Activated naive CD4-positive, alpha-beta T cell treated with anti-CD3 and anti-CD28 coated beads, Interleukin-2, amount 50 U/mL, for 72 hours (primary cell): ENCODE measurements around the gene CSK. TPM values are rescaled to one million over a fixed set of nuclear protein-coding genes. Genes with fewer than 3 reads are reported as not detected.
A peak's percentile ranks its signal among the peaks of the same experiment; 100 is the strongest.

Experiments
- ATAC-seq, 2 donors: fragments of 150-1000 bp; cut with Tn5 transposase; 2 replicates each; pipeline ENCODE4 v1.10.0; 2021; ENCODE audit warnings: mild to moderate bottlenecking in 2 of 2, moderate library complexity in 2 of 2
- DNase-seq, 2 donors: peaks; one replicate each; pipeline ENCODE4 v3.0.0; 2021 to 2022; ENCODE audit warnings: low spot score in 2 of 2
- H3K27ac Mint-ChIP-seq, 2 donors: one replicate each; pipeline ENCODE4 v1.8.0; 2022; ENCODE audit warnings: mild to moderate bottlenecking in 2 of 2, mixed read lengths in 2 of 2
- H3K36me3 Mint-ChIP-seq, 2 donors: one replicate each; pipeline ENCODE4 v1.8.0; 2022; ENCODE audit warnings: mixed read lengths in 2 of 2
- H3K9me3 Mint-ChIP-seq, 2 donors: one replicate each; pipeline ENCODE4 v1.8.0; 2022; ENCODE audit warnings: mixed read lengths in 2 of 2
- total RNA-seq, 2 donors: library from RNA; stranded (reverse); gene quantifications; one replicate each; pipeline ENCODE4 v1.2.3, GENCODE V29; 2022

The CSK gene
- total RNA-seq, 2 donors from 2014 or later = 231 to 297 TPM

DNA sequence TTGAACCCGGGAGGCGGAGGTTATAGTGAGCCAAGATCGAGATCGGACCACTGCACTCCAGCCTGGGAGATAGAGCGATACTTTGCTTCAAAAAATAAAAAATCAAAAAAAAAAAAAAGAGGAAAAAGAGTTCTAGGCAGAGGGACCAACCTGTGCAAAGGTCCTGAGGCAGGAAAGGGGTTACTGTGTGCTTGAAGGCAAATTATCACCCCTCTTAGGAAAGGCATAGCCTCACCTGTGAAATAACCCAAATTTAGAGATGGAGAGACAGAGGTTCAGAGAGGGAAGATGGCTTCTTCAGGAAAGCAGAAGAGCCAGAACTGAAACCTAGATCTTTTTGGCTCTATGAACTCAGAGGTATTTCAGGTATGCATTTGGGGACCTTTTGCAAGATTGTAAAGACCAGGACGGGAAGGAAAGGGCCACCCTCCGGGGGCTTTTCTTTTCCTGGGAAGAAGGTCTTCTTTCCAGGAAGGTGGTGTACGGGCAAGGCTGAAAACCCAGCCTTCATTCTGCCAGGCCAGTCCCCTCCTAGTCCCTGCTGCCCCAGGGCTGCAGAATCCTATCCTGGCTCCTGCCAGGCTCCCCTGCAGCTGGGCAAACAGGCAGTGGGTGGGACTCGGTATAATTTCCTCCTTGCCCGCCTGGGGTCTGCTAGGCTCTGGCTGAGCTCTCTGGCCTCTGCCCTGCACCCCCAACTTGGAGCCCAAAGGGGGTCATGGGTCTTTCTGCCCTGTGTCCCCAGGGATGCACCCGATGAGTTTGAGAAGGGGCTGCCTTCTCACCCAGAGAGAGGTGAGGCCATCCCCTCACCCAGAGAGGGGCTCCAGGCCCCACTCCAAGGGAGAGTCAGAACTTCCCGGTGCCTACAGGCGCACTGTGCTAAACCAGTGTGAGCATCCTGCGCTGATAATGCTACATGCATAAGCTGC is 14.4 kb upstream of the CSK start:
- Mint-ChIP-seq H3K36me3 (no peaks in the 10 kb centered on the region), H3K27ac (no peak overlapping the region), H3K9me3 (no peaks in the 10 kb centered on the region)
- ATAC-seq (no peak), DNase-seq (no peak)

DNA sequence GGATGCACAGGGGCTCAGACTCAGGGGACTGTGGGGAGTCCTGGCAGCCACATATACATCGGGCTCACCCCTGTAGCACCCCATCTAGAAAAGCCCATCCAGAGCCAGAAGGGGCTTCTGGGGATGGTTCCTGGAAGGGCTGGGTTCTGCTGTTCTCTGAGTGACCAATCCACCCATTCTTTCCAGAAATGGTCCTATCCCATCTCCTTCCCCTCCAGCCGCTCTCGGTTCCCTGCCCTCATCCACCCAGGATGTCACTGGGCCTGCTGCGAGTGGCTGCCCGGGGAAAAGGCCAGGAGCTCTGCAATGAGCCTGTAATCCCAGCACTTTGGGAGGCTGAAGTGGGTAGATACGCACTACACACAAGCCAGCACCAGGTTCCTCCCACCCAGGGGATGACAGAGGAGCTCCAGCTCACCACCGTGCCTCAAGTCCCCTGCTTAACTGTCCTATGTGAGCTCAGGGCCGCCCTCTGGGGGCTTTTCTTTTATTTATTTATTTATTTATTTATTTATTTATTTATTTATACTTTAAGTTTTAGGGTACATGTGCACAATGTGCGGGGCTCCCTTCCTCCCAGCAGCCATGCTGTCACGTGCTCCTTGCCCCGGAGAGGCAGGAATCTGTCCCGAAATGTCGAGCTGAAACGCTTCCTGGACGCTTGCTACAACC is 13.6 kb upstream of the CSK start:
- ATAC-seq (peak in 1 of 2 donors; percentile 6), DNase-seq (no peak)
- Mint-ChIP-seq H3K9me3 (no peaks in the 10 kb centered on the region), H3K36me3 (no peaks in the 10 kb centered on the region), H3K27ac (no peak overlapping the region)

DNA sequence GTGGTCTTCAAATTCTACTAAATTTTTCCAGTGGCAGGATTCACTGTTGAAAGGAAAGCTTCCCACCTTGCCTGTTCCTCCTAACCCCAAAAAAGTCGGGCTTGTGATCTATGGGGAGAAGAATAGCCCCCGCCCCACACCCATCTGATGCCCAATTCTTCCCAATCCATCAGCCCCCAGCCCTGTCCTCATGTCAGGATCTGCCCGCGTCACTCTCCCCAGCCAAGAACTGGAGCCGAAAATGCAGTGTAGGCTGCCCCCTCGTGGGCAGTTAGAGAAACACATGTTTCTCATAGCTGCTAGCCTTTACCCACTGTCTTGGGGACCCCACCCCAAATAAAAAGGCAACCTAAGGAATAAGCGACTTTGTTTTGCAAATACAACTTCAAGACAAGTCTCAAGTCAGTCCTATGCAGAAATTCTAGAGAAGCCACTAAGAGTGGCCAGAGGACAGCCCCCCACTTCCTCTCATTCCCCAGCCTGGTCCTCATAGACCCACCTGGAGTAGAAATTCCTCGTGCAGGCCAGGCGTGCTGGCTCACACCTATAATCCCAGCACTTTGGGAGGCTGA is 13.0 kb upstream of the CSK start:
- ATAC-seq = peak; percentile 60 to 61
- no peaks in the 10 kb centered on the region for H3K9me3 Mint-ChIP-seq
- peak overlapping the region in 1 of 2 donors; percentile 15 for H3K27ac Mint-ChIP-seq
- H3K36me3 Mint-ChIP-seq = no peaks in the 10 kb centered on the region
- DNase-seq = peak; percentile 63 to 69

DNA sequence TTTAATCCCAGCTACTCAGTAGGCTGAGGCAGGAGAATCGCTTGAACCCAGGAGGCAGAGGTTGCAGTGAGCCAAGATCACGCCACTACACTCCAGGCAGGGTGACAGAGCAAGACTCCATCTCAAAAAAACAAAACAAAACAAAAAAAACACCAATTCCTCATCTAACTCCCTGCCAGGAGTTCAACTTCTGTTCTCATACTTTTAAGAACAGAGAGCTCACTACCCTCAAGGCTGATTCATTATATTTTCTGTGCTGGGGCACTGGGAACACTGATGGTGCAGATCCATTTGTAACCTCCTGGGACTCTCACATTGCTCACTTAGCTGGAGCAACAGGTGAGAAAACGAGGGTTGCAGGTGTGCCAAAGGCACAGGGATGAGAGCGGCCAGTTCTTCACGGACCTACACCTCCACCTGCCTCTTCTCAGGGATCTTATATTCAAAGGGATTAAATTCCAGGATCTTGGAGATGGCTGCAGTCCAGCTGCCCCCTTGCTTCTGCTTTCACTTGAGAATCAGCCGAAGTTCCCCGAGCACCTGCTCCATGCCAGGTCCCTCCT is 12.3 kb upstream of the CSK start:
- DNase-seq = no peak
- no peak for ATAC-seq
- Mint-ChIP-seq H3K36me3 (no peaks in the 10 kb centered on the region), H3K9me3 (no peaks in the 10 kb centered on the region), H3K27ac (no peak overlapping the region)

GRCh38 chr15:74770211-74770903 is 11.5 kb upstream of the CSK start:
- Mint-ChIP-seq H3K27ac (peak overlapping the region in 1 of 2 donors; percentile 82), H3K9me3 (no peaks in the 10 kb centered on the region), H3K36me3 (no peaks in the 10 kb centered on the region)
- DNase-seq = no peak
- ATAC-seq = no peak

GRCh38 chr15:74773329-74773728 is 8.6 kb upstream of the CSK start:
- DNase-seq (no peak), ATAC-seq (no peak)
- H3K36me3 Mint-ChIP-seq = no peaks in the 10 kb centered on the region
- no peaks in the 10 kb centered on the region for H3K9me3 Mint-ChIP-seq
- H3K27ac Mint-ChIP-seq = peak overlapping the region in 1 of 2 donors; percentile 82

GRCh38 chr15:74773731-74774252 is 8.1 kb upstream of the CSK start:
- no peaks in the 10 kb centered on the region for H3K9me3 Mint-ChIP-seq
- ATAC-seq (no peak), DNase-seq (no peak)
- H3K36me3 Mint-ChIP-seq = no peaks in the 10 kb centered on the region
- H3K27ac Mint-ChIP-seq = peak overlapping the region; percentile 81 to 82

DNA sequence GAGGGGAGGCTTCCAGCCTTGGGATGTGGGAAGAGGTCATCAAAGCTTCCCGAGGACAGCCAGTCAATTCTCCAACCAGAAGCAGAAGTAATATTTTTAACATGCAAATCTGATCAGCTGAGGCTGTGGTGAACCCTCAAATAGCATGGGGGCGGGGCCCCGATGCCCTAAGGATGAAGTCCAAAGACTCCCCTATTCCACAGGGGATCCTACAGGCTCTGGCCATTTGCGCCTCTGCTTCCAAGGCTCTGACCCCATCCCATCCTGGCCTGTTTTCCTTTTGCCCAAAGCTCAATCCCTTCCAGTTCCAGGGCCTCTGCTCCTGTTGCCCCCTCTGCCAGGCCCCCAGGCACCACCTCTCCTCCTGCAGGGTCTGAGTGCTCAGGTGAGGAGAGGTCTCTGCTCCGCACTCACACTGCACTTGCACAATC is 6.7 kb upstream of the CSK start:
- ATAC-seq (no peak), DNase-seq (no peak)
- no peaks in the 10 kb centered on the region for H3K36me3 Mint-ChIP-seq
- no peaks in the 10 kb centered on the region for H3K9me3 Mint-ChIP-seq
- peak overlapping the region; percentile 57 to 95 for H3K27ac Mint-ChIP-seq

- no peak for ATAC-seq
- peak overlapping the region; percentile 95 to 98 for H3K27ac Mint-ChIP-seq
- H3K9me3 Mint-ChIP-seq = no peaks in the 10 kb centered on the region
- H3K36me3 Mint-ChIP-seq = peaks cover under 1 to 1% of the 10 kb centered on the region in 2 donors
- no peak for DNase-seq
Observed at GRCh38 chr15:74775894-74776293, 6.0 kb upstream of the CSK start.

GRCh38 chr15:74776821-74777768 is 4.8 kb upstream of the CSK start:
- DNase-seq (peak in 1 of 2 donors; percentile 73), ATAC-seq (peak; percentile 44 to 54)
- Mint-ChIP-seq H3K9me3 (no peaks in the 10 kb centered on the region), H3K36me3 (peaks cover 5 to 8% of the 10 kb centered on the region in 2 donors), H3K27ac (peak overlapping the region; percentile 95 to 98)

- Mint-ChIP-seq H3K36me3 (peaks cover 9 to 13% of the 10 kb centered on the region in 2 donors), H3K9me3 (no peaks in the 10 kb centered on the region), H3K27ac (peak overlapping the region; percentile 95 to 98)
- no peak for DNase-seq
- peak in 1 of 2 donors; percentile 1 for ATAC-seq
Observed at GRCh38 chr15:74777769-74778598, 3.9 kb upstream of the CSK start.

DNA sequence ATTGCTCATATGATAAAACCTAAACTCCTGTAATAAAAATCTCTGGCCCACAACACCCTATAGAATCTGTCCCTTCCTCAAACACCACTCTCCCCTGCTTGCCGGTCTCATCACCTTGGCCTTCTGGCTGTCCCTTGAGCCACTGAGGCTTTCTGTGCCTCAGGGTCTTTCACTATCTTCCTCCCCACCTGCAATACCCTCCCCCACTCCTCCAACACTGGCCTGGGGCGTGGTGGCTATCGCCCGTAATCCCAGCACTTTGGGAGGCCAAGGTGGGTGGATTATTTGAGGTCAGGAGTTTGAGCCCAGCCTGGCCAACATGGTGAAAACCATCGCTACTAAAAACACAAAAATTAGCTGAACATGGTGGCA is 3.3 kb upstream of the CSK start:
- H3K9me3 Mint-ChIP-seq = no peaks in the 10 kb centered on the region
- H3K36me3 Mint-ChIP-seq = peaks cover 15 to 19% of the 10 kb centered on the region in 2 donors
- H3K27ac Mint-ChIP-seq = peak overlapping the region; percentile 95 to 98
- ATAC-seq (no peak), DNase-seq (no peak)

- no peaks in the 10 kb centered on the region for H3K9me3 Mint-ChIP-seq
- H3K36me3 Mint-ChIP-seq = peaks cover 20 to 25% of the 10 kb centered on the region in 2 donors
- DNase-seq (no peak), ATAC-seq (no peak)
- peak overlapping the region in 1 of 2 donors; percentile 95 for H3K27ac Mint-ChIP-seq
Observed at GRCh38 chr15:74779162-74779648, 2.7 kb upstream of the CSK start.
